ENCODE data around the gene RPS21.

- no peak for TF ChIP-seq ATF3 (IDR thresholded peaks at IDR 0.05; ENCODE audit: borderline replicate concordance, extremely low read depth, low read depth, low read length)
- no peak for TF ChIP-seq RELA (IDR thresholded peaks at IDR 0.05; ENCODE audit: borderline replicate concordance, partially characterized antibody)
- no peak for TF ChIP-seq CTCF (IDR thresholded peaks at IDR 0.05 in 2 of 3, conservative IDR thresholded peaks at IDR 0.05 in 1 of 3; ENCODE audit: control insufficient read depth in 2 of 3, extremely low read depth in 1 of 3, insufficient read depth in 1 of 3, low read depth in 3 of 3, low read length in 3 of 3)
- no peak for TF ChIP-seq BACH1 (IDR thresholded peaks at IDR 0.05; ENCODE audit: borderline replicate concordance)
- no peak for TF ChIP-seq TAF1 (IDR thresholded peaks at IDR 0.05; ENCODE audit: borderline replicate concordance, low read depth, low read length)
These were observed 35.9 kb downstream of the RPS21 start for GRCh38 chr20:62422636-62423325.
